Measurements from ENCODE around the gene EML4.

The EML4 gene

DNA sequence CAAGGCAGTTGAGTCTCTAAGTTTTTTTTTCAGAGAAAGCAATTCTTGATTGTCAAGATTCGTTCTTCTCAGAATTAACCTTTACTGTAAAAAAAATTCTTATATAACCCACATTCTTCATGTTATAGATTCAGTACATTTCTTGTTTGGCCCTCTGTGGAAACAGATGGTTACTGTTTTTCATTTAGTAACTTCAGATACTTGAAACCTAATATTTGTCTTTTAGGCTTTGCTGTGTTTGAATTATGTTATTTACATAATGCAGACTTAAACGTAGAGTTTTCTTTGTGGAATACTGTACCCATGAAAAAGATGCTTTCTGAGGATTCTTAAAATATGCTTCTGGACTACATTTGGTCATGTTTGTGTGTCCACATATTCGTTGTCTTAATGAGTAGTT is 48.2 kb downstream of the EML4 start:
- peak overlapping the region; percentile 74 for H3K27ac Mint-ChIP-seq
- peaks cover 12% of the 10 kb centered on the region for H3K36me3 Mint-ChIP-seq
- H3K4me1 Mint-ChIP-seq = peaks cover 85% of the 10 kb centered on the region
- no peaks in the 10 kb centered on the region for H3K9me3 Mint-ChIP-seq
- no peaks in the 10 kb centered on the region for H3K27me3 Mint-ChIP-seq
- H3K4me3 Mint-ChIP-seq = no peak overlapping the region

DNA sequence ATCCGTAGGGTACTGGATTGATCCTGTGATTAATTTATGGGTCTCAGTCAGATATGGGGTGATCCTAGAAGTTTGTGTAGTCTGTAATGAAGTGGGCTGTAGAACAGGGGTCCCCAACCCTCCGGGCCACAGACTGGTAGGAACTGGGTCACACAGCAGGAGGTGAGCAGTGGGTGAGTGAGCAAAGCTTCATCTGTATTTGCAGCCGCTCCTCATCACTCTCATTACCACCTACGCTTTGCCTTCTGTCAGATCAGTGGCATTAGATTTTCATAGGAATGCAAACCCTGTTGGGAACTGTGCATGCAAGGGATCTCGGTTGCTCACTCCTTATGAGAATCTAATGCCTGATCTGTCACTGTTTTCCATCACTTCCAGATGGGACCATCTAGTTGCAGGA is 48.8 kb downstream of the EML4 start:
- H3K4me3 Mint-ChIP-seq = no peak overlapping the region
- peaks cover 85% of the 10 kb centered on the region for H3K4me1 Mint-ChIP-seq
- H3K27me3 Mint-ChIP-seq = no peaks in the 10 kb centered on the region
- peak overlapping the region; percentile 74 for H3K27ac Mint-ChIP-seq
- H3K36me3 Mint-ChIP-seq = peaks cover 10% of the 10 kb centered on the region
- H3K9me3 Mint-ChIP-seq = no peaks in the 10 kb centered on the region

- Mint-ChIP-seq H3K4me3 (no peak overlapping the region), H3K4me1 (peaks cover 87% of the 10 kb centered on the region), H3K36me3 (peaks cover 9% of the 10 kb centered on the region), H3K27me3 (no peaks in the 10 kb centered on the region), H3K27ac (peak overlapping the region; percentile 87), H3K9me3 (no peaks in the 10 kb centered on the region)
These were observed 49.6 kb downstream of the EML4 start for GRCh38 chr2:42218712-42219111.

- no peaks in the 10 kb centered on the region for H3K9me3 Mint-ChIP-seq
- no peak overlapping the region for H3K4me3 Mint-ChIP-seq
- no peaks in the 10 kb centered on the region for H3K27me3 Mint-ChIP-seq
- peaks cover 88% of the 10 kb centered on the region for H3K4me1 Mint-ChIP-seq
- peaks cover 9% of the 10 kb centered on the region for H3K36me3 Mint-ChIP-seq
- peak overlapping the region; percentile 87 for H3K27ac Mint-ChIP-seq
These were observed 50.0 kb downstream of the EML4 start for GRCh38 chr2:42219160-42219559.

- H3K27me3 Mint-ChIP-seq = no peaks in the 10 kb centered on the region
- peak overlapping the region; percentile 58 for H3K4me3 Mint-ChIP-seq
- peaks cover 89% of the 10 kb centered on the region for H3K4me1 Mint-ChIP-seq
- no peaks in the 10 kb centered on the region for H3K9me3 Mint-ChIP-seq
- peaks cover 12% of the 10 kb centered on the region for H3K36me3 Mint-ChIP-seq
- H3K27ac Mint-ChIP-seq = peak overlapping the region; percentile 66
These were observed 51.4 kb downstream of the EML4 start for GRCh38 chr2:42220566-42220965.

GRCh38 chr2:42223067-42223854 is 54.1 kb downstream of the EML4 start:
- no peaks in the 10 kb centered on the region for H3K9me3 Mint-ChIP-seq
- peaks cover 9% of the 10 kb centered on the region for H3K36me3 Mint-ChIP-seq
- H3K4me3 Mint-ChIP-seq = no peak overlapping the region
- no peaks in the 10 kb centered on the region for H3K27me3 Mint-ChIP-seq
- peak overlapping the region; percentile 66 for H3K27ac Mint-ChIP-seq
- H3K4me1 Mint-ChIP-seq = peaks cover 93% of the 10 kb centered on the region

- Mint-ChIP-seq H3K9me3 (no peaks in the 10 kb centered on the region), H3K36me3 (peaks cover 9% of the 10 kb centered on the region), H3K4me1 (peaks cover 93% of the 10 kb centered on the region), H3K27me3 (no peaks in the 10 kb centered on the region), H3K4me3 (no peak overlapping the region), H3K27ac (peak overlapping the region; percentile 82)
These were observed 54.7 kb downstream of the EML4 start for GRCh38 chr2:42223855-42224268.

GRCh38 chr2:42224422-42225067 is 55.4 kb downstream of the EML4 start:
- Mint-ChIP-seq H3K36me3 (peaks cover 9% of the 10 kb centered on the region), H3K4me3 (no peak overlapping the region), H3K27ac (peak overlapping the region; percentile 82), H3K27me3 (no peaks in the 10 kb centered on the region), H3K4me1 (peaks cover 95% of the 10 kb centered on the region), H3K9me3 (no peaks in the 10 kb centered on the region)

DNA sequence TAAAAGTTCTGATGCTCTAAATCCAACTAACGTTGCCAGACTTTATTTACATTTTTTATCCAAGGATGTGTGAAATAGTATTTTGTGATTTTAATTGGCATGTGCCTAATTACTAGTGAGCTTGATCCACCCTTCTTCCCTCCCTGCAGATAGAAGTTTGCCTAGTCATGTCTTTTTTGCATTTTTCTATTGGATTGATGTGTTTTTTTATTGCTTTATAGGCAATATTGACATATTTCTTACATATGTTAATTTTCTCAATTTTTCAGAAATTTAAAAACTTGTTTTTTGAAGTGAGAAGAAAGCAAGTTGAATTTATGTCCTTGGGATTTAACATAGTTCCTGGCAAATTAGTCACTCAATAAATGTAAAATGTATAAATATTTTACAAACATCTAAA is 56.4 kb downstream of the EML4 start:
- Mint-ChIP-seq H3K4me1 (peaks cover 92% of the 10 kb centered on the region), H3K4me3 (no peak overlapping the region), H3K36me3 (peaks cover 9% of the 10 kb centered on the region), H3K27ac (no peak overlapping the region), H3K27me3 (no peaks in the 10 kb centered on the region), H3K9me3 (no peaks in the 10 kb centered on the region)

DNA sequence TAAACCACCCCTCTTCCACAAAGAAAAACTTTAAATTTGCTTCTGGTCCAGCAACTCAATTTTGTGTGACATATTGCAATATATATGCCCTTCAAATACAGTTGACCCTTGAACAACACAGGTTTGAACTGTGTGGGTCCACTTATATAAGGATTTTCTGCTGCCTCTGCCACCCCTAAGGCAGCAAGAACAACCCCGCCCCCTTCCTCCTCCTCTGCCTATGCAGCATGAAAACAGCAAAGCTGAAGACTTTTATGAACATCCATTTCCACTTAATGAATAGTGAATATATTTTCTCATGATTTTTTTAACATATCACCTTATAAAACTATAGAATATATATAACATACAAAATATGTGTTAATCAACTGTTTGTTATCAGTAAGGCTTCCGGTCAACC is 58.3 kb downstream of the EML4 start:
- Mint-ChIP-seq H3K9me3 (no peaks in the 10 kb centered on the region), H3K36me3 (peaks cover 11% of the 10 kb centered on the region), H3K27me3 (no peaks in the 10 kb centered on the region), H3K4me1 (peaks cover 92% of the 10 kb centered on the region), H3K4me3 (no peak overlapping the region), H3K27ac (peak overlapping the region; percentile 74)

GRCh38 chr2:42228101-42228500 is 58.9 kb downstream of the EML4 start:
- Mint-ChIP-seq H3K9me3 (no peaks in the 10 kb centered on the region), H3K4me1 (peaks cover 92% of the 10 kb centered on the region), H3K27ac (no peak overlapping the region), H3K27me3 (no peaks in the 10 kb centered on the region), H3K4me3 (no peak overlapping the region), H3K36me3 (peaks cover 10% of the 10 kb centered on the region)

DNA sequence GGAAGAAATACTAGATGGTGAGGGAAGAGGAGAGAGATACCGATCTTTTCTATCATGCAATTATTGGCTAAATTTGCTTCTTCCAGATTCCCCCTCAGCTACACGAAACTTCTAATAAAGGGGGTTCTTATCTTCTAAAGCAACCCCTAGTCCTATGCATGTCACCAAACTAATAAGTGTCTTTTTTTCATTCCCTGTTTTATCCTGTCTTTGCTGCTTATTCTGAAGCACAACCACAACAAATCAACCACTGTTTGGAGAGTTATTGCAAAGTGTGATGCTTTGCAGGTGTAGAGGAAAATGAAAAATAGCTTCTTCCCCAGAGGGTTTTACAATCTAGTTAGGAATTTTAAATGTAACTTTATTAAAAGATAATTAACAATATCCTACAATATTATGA is 60.8 kb downstream of the EML4 start:
- no peaks in the 10 kb centered on the region for H3K27me3 Mint-ChIP-seq
- peak overlapping the region; percentile 23 for H3K27ac Mint-ChIP-seq
- H3K9me3 Mint-ChIP-seq = no peaks in the 10 kb centered on the region
- peaks cover 6% of the 10 kb centered on the region for H3K36me3 Mint-ChIP-seq
- H3K4me3 Mint-ChIP-seq = no peak overlapping the region
- peaks cover 79% of the 10 kb centered on the region for H3K4me1 Mint-ChIP-seq

DNA sequence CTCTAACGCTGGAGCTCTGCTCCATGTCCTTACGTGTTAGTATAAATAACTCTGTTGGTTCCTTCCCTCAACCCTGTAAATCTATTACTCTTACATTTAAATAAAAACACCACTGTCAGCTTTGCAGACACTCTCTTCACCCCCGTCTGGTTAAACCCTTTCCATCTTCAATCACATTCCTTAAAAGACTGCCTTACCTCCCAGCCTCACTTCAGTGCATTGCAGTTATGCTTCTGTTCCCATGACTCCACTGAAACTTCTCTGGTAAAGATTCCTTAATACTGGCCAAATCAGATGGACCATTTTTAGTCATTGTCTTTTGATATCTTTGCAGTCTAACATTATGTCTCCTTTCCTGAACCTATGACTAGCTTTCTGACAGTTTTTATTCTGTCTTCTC is 61.7 kb downstream of the EML4 start:
- Mint-ChIP-seq H3K4me3 (no peak overlapping the region), H3K36me3 (peaks cover 6% of the 10 kb centered on the region), H3K27ac (peak overlapping the region; percentile 61), H3K27me3 (no peaks in the 10 kb centered on the region), H3K4me1 (peaks cover 77% of the 10 kb centered on the region), H3K9me3 (no peaks in the 10 kb centered on the region)

DNA sequence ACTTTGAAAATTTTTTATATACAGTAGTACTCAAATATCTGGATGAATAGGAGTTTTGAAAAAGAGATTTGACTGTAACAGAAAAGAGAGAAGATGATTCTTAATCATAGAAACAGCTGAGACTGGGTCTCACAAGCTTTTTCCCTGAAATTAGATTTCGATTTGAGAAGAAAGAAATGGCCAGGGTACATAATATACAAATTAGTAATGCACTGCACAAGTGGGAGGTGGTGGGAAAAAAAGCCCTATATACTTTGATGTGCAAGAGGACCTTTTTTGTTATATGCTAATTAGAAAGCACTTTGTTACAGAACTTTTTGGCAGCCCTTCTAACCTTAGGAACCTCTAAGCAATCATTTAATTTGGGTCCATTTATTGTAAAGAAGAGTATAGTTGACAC is 62.9 kb downstream of the EML4 start:
- peaks cover 80% of the 10 kb centered on the region for H3K4me1 Mint-ChIP-seq
- no peaks in the 10 kb centered on the region for H3K9me3 Mint-ChIP-seq
- H3K27ac Mint-ChIP-seq = peak overlapping the region; percentile 79
- peaks cover 6% of the 10 kb centered on the region for H3K36me3 Mint-ChIP-seq
- no peaks in the 10 kb centered on the region for H3K27me3 Mint-ChIP-seq
- H3K4me3 Mint-ChIP-seq = no peak overlapping the region

- Mint-ChIP-seq H3K36me3 (peaks cover 8% of the 10 kb centered on the region), H3K4me3 (no peak overlapping the region), H3K27ac (peak overlapping the region; percentile 15), H3K27me3 (no peaks in the 10 kb centered on the region), H3K9me3 (no peaks in the 10 kb centered on the region), H3K4me1 (peaks cover 76% of the 10 kb centered on the region)
These were observed 64.9 kb downstream of the EML4 start for GRCh38 chr2:42233976-42234441.

GRCh38 chr2:42236911-42237310 is 67.8 kb downstream of the EML4 start:
- Mint-ChIP-seq H3K27ac (peak overlapping the region; percentile 70), H3K27me3 (no peaks in the 10 kb centered on the region), H3K4me3 (no peak overlapping the region), H3K4me1 (peaks cover 80% of the 10 kb centered on the region), H3K9me3 (no peaks in the 10 kb centered on the region), H3K36me3 (peaks cover 2% of the 10 kb centered on the region)
